ENCODE data around the gene SNX18.
"Not testable (repeated sequence)": the region's sequence is repeated elsewhere in the genome, so short reads cannot be mapped to it uniquely, and the experiment has no call there.

DNA sequence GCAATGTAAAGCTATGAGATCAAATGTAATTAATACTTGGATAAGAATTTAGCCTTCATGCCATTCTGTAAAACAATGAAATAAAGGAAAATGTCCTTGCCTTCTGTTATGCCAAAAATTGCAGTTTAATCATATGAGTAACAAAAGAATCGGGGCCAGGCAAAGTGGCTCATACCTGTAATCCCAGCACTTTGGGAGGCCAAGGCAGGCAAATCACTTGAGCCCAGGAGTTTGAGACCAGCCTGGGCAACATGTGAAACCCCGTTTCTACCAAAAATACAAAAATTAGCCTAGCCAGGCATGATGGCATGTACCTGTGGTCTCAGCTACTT is 27.9 kb upstream of the SNX18 start:
- TF ChIP-seq, protein P1, sequence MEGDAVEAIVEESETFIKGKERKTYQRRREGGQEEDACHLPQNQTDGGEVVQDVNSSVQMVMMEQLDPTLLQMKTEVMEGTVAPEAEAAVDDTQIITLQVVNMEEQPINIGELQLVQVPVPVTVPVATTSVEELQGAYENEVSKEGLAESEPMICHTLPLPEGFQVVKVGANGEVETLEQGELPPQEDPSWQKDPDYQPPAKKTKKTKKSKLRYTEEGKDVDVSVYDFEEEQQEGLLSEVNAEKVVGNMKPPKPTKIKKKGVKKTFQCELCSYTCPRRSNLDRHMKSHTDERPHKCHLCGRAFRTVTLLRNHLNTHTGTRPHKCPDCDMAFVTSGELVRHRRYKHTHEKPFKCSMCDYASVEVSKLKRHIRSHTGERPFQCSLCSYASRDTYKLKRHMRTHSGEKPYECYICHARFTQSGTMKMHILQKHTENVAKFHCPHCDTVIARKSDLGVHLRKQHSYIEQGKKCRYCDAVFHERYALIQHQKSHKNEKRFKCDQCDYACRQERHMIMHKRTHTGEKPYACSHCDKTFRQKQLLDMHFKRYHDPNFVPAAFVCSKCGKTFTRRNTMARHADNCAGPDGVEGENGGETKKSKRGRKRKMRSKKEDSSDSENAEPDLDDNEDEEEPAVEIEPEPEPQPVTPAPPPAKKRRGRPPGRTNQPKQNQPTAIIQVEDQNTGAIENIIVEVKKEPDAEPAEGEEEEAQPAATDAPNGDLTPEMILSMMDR (IDR thresholded peaks at IDR 0.05; ENCODE audit: insufficient read depth, low read depth, low read length), result not testable (repeated sequence)
- not testable (repeated sequence) for TF ChIP-seq EZH2 (IDR thresholded peaks at IDR 0.05; ENCODE audit: insufficient read depth, low read length)
